Measurements from ENCODE around the gene SLC26A1. TPM values are rescaled to one million over a fixed set of nuclear protein-coding genes. Genes with fewer than 3 reads are reported as not detected.
A peak's percentile ranks its signal among the peaks of the same experiment; 100 is the strongest.

The SLC26A1 gene
- total and polyA plus RNA-seq, 2 of the 13 experiments (the other 11 are each of a cell fraction or from before 2014, with no cell fraction given), result 5.4 to 22.9 TPM

DNA sequence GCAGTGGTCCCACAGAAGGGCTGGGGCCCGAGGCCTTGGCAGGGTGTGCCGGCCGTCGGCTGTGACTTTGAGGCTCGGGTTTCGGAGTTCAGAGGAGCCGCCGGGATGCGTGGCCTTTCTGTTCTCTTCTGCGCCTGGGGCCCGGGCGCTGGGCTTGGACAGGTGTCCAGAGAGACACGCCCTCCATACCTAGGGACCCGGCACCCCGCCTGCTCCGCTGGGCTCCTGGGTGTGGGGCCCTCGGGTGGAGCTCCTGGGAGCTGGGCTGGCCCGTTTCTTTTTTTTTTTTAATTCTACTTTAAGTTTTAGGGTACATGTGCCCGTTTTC, 29.5 kb upstream of the SLC26A1 start (continued):
- TF ChIP-seq TOE1 (CRISPR knock-in tag; IDR thresholded peaks at IDR 0.05), result no peak
- TF ChIP-seq, protein P1, sequence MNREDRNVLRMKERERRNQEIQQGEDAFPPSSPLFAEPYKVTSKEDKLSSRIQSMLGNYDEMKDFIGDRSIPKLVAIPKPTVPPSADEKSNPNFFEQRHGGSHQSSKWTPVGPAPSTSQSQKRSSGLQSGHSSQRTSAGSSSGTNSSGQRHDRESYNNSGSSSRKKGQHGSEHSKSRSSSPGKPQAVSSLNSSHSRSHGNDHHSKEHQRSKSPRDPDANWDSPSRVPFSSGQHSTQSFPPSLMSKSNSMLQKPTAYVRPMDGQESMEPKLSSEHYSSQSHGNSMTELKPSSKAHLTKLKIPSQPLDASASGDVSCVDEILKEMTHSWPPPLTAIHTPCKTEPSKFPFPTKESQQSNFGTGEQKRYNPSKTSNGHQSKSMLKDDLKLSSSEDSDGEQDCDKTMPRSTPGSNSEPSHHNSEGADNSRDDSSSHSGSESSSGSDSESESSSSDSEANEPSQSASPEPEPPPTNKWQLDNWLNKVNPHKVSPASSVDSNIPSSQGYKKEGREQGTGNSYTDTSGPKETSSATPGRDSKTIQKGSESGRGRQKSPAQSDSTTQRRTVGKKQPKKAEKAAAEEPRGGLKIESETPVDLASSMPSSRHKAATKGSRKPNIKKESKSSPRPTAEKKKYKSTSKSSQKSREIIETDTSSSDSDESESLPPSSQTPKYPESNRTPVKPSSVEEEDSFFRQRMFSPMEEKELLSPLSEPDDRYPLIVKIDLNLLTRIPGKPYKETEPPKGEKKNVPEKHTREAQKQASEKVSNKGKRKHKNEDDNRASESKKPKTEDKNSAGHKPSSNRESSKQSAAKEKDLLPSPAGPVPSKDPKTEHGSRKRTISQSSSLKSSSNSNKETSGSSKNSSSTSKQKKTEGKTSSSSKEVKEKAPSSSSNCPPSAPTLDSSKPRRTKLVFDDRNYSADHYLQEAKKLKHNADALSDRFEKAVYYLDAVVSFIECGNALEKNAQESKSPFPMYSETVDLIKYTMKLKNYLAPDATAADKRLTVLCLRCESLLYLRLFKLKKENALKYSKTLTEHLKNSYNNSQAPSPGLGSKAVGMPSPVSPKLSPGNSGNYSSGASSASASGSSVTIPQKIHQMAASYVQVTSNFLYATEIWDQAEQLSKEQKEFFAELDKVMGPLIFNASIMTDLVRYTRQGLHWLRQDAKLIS (CRISPR knock-in tag; IDR thresholded peaks at IDR 0.05), result no peak
- TF ChIP-seq ARNT (IDR thresholded peaks at IDR 0.05), result no peak
- TF ChIP-seq RFXANK (CRISPR knock-in tag; IDR thresholded peaks at IDR 0.05), result no peak
- TF ChIP-seq SMAD1 (CRISPR knock-in tag; IDR thresholded peaks at IDR 0.05; ENCODE audit: borderline replicate concordance, low read depth), result no peak
- TF ChIP-seq PAF1 (CRISPR knock-in tag; IDR thresholded peaks at IDR 0.05), result no peak

DNA sequence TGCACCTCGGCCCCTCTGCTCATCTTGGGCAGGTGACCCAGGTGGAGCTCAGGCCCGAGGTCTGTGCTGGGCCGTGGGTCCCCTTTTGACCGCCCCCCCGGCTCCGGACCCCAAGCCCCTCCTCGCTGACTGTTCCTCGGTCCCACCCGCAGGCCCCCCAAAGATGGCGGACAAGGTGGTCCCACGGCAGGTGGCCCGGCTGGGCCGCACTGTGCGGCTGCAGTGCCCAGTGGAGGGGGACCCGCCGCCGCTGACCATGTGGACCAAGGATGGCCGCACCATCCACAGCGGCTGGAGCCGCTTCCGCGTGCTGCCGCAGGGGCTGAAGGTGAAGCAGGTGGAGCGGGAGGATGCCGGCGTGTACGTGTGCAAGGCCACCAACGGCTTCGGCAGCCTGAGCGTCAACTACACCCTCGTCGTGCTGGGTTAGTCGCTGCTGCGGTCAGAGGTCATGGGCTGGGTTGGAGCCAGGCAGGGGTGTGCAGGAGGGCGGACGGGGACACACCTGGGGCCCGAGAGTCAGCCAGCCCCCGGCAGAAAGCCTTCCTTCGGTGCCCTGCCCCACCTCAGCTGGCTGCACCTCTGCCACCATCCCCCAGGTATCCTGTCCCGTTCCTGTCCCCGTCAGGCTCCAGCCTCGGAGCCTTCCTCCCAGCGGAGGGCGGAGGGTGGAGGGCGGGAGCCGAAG, 29.0 kb upstream of the SLC26A1 start:
- Histone ChIP-seq H3K79me2 (ENCODE audit: insufficient read depth, low read length) (no peaks in the 10 kb centered on the region), H3K27ac (ENCODE audit: extremely low read length, insufficient read depth, low read length) (no peak overlapping the region), H3K4me3 (replicated peaks in 1 of 3; ENCODE audit: insufficient read depth in 1 of 3, low read depth in 2 of 3, low read length in 3 of 3) (no peak overlapping the region), H2AFZ (ENCODE audit: low read length) (no peak overlapping the region), H3K4me1 (ENCODE audit: insufficient read depth, low read length) (no peaks in the 10 kb centered on the region), H3K9ac (ENCODE audit: insufficient read depth, low read depth, low read length) (no peak overlapping the region), H3K27me3 (ENCODE audit: control insufficient read depth in 1 of 2, insufficient read depth in 2 of 2, low read length in 2 of 2) (no peaks in the 10 kb centered on the region), H3K36me3 (replicated peaks in 1 of 2; ENCODE audit: control insufficient read depth in 1 of 2, insufficient read depth in 2 of 2, low read length in 2 of 2) (peaks cover 8 to 12% of the 10 kb centered on the region in 2 experiments; a peak in 4 of 5 replicates), H3K9me3 (ENCODE audit: low read length) (no peaks in the 10 kb centered on the region), H4K20me1 (ENCODE audit: insufficient read depth, low read length) (no peaks in the 10 kb centered on the region), H3K4me2 (ENCODE audit: low read depth, low read length) (no peak overlapping the region)
- POLR2A ChIA-PET, result no interaction called here
- no peak for TF ChIP-seq MED13 (CRISPR knock-in tag; IDR thresholded peaks at IDR 0.05)
- peak; percentile 59 for TF ChIP-seq RBFOX2 (IDR thresholded peaks at IDR 0.05; ENCODE audit: low read depth, low read length)
- no peak for TF ChIP-seq TP53 (CRISPR knock-in tag; conservative IDR thresholded peaks at IDR 0.05)
- in situ Hi-C loops (cut with HindIII; ENCODE audit: extremely low pct_ligation_motif_present, low pct_unique_long_range_greater_than_20kb), result no loop called here
- no TSS peak for BruUV-seq (replicated peaks)
- CTCF ChIA-PET (ENCODE audit: low intra/inter-chr PET ratio, low total read pairs), result no interaction called here
- ATAC-seq (no peak), FAIRE-seq (no peak), DNase-seq (ENCODE audit: low spot score) (no peak)
- 96% methylated on average over 14 of the region's 46 CpGs for WGBS (ENCODE audit: low lambda C conversion rate)
- intact Hi-C loops (cut with micrococcal nuclease; ENCODE audit: unreplicated experiment), result no loop called here

Data from HepG2 (cell line).